GM19099 (cell line): ENCODE results near the gene PAM16.

ENCODE experiments used
- POLR2A ChIP-seq: IDR thresholded peaks from 3 replicates; pipeline ENCODE4 v1.6.1; 2011; ENCODE audit warnings: low read depth; ENCODE audit not compliant: insufficient read length; ENCODE audit errors: extremely low read depth

PAM16 gene

GRCh38 chr16:4385789-4386450, 34.8 kb upstream of the PAM16 start:
- no peak for TF ChIP-seq POLR2A

- TF ChIP-seq POLR2A: no peak
Measured at GRCh38 chr16:4385066-4385788, 34.1 kb upstream of the PAM16 start.

DNA sequence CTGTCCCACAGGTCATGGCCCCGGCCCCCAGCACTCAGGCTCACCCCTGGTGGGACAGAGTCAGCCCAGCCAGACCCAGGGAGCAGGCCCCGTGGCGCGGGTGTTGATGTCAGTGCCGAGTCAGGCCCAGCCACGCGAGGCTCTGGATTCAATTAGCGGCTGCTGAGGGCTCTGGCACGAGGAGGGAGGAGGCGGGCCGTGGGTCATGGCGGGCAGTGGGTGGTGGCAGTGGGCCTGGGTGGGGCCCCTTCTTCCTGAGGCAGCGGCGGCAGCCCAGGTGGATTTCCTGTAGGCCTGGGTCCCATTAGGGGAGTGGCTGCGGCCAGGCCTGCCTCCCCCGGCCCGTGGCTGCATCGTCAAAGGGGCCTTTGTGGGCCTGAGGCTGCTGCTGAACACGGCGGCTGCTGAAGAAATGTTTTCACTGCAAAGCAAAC, 33.4 kb upstream of the PAM16 start:
- TF ChIP-seq POLR2A: no peak

GRCh38 chr16:4383591-4384444, 32.7 kb upstream of the PAM16 start:
- no peak for TF ChIP-seq POLR2A

GRCh38 chr16:4382795-4383357, 31.8 kb upstream of the PAM16 start:
- no peak for TF ChIP-seq POLR2A

DNA sequence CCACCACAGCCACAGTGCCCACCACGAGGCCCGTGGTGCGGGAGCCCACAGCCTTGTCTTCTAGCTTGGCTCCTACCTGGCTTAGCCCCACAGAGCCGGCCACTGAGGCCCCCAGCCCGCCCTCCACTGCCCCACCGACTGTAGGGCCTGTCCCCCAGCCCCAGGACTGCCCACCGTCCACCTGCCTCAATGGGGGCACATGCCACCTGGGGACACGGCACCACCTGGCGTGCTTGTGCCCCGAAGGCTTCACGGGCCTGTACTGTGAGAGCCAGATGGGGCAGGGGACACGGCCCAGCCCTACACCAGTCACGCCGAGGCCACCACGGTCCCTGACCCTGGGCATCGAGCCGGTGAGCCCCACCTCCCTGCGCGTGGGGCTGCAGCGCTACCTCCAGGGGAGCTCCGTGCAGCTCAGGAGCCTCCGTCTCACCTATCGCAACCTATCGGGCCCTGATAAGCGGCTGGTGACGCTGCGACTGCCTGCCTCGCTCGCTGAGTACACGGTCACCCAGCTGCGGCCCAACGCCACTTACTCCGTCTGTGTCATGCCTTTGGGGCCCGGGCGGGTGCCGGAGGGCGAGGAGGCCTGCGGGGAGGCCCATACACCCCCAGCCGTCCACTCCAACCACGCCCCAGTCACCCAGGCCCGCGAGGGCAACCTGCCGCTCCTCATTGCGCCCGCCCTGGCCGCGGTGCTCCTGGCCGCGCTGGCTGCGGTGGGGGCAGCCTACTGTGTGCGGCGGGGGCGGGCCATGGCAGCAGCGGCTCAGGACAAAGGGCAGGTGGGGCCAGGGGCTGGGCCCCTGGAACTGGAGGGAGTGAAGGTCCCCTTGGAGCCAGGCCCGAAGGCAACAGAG, 31.0 kb upstream of the PAM16 start:
- TF ChIP-seq POLR2A: no peak

- TF ChIP-seq POLR2A: no peak
Measured at GRCh38 chr16:4381072-4381934, 30.2 kb upstream of the PAM16 start.

GRCh38 chr16:4380119-4381063, 29.3 kb upstream of the PAM16 start:
- TF ChIP-seq POLR2A: no peak

DNA sequence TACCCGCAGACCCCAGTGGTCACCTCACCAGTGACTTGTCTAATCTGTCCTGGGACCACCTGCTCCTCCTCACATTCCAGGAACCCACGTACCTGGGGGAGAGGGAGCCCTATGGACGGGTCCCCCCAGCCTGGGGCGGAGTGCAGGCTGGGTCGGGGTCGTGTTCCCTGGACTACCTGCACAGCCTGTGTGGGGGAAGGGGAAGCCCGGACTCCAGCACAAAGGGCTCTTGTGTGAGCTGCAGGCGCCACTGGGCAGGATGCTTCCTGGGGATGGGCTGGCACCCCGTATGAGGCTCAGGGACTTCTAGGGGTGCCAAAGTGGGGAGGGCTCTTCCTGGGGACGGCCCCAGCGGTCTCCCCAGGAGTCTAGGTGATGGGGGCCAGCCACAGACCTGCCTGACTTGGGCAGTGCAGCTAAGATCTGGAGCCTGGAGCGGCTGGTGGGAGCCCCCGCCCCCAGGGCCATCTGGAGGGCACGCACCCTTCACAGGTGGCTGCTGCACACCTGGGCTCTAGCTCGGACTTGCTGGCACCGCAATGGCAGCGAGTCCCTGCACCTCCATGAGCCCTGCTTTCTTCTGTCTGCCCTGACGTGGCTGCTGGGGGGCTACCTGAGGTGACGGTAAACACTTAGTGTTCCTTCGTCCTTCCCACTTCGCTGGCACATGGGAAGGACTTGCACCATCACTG, 28.0 kb upstream of the PAM16 start:
- no peak for TF ChIP-seq POLR2A

- TF ChIP-seq POLR2A: no peak
Measured at GRCh38 chr16:4378161-4378666, 27.1 kb upstream of the PAM16 start.

- no peak for TF ChIP-seq POLR2A
Measured at GRCh38 chr16:4377573-4378154, 26.5 kb upstream of the PAM16 start.
